ENCODE data around the gene TRIM51G.
"Not testable (repeated sequence)": the region's sequence is repeated elsewhere in the genome, so short reads cannot be mapped to it uniquely, and the experiment has no call there.

TRIM51G gene

DNA sequence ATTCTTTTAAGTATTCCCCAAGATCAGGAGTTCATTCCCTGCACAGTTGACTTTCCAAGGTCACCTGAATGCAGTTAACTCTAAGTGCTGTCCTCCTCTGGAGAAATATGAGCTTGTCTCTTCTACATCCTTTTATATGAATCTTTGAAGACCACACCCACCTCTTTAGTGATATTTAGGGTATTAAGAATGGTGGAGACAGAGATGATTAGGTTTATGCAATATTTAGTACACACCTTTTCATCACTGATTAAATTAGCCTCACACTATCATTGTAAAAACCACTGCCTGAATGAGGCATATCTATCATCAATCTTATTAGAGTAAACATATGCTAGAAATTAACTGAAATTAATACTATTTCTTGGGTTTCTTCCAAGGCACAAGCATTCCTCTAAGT, at the start of gene TRIM51G:
TSS of gene TRIM51G (minus strand) at position 101 of the 400 bp plus-strand sequence. CDS start 2,190 bp downstream, outside the sequence.
- H3K4me3 ChIP-seq (ENCODE audit: low read length) = not testable (repeated sequence)

DNA sequence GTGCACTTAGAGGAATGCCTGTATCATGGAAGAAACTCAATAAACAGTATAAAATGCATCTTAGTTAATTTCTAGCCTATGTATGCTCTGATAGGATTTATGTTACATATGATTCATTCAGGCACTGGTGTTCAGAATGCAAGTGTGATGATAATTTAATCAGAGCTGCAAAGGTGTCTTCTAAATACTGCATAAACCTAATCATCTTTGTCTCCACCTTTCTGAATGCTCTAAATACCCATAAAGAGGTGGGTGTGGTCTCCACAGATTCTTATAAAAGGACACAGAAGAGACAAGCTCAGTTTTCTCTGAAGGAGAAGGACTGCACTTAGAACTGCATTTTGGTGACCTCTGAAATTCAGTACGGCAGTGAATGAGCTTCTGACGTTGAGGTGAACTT, 44.8 kb upstream of the TRIM51G start, which contains the start of gene TRIM49B:
TSS of gene TRIM49B (plus strand) at position 301 of the 400 bp plus-strand sequence. CDS start 2,777 bp downstream, outside the sequence.
- not testable (repeated sequence) for H3K4me3 ChIP-seq (ENCODE audit: low read length)

DNA sequence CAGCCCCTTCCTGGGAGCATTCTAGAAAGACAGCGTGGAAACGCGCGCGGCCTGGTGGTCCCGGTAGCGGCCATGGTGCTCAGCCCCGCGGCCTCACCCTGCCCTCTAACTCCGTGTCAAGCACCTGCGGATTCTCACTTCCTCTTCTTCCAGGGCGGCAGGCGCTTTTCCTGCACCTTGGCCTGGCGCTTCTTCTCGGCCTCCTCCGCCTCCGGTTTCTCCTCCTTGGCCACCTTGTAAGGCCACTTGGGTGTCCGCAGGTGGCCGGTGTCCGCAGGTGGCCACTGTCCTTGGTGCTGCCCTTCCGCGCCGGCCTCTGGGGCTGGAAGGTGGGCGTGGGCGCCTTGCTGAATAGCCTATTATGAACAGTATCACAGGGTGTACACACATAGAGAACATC, 15.1 kb downstream of the TRIM51G start:
- not testable (repeated sequence) for H3K4me3 ChIP-seq (ENCODE audit: low read length)

DNA sequence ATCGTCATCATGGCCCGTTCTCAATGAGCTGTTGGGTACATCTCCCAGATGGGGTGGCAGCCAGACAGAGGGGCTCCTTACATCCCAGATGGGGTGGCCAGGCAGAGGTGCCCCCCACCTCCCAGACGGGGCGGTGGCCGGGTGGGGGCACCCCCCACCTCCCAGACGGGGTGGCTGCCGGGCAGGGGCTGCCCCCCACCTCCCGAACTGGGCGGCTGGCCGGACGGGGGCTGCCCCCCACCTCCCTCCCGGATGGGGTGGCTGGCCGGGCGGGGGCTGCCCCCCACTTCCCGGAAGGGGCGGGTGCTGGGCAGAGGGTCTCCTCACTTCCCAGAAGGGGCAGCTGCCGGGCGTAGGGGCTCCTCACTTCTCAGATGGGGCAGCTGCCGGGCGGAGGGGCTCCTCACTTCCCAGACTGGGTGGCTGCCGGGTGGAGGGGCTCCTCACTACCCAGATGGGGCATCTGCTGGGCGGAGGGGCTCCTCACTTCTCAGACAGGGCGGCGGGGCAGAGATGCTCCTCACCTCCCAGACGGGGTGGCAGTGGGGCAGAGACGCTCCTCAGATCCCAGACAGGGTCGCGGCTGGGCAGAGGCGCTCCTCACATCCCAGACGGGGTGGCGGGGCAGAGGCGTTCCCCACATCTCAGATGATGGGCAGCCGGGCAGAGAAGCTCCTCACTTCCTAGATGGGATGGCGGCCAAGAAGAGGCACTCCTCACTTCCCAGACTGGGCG, 28.2 kb downstream of the TRIM51G start:
- not testable (repeated sequence) for H3K4me3 ChIP-seq (ENCODE audit: low read length)

DNA sequence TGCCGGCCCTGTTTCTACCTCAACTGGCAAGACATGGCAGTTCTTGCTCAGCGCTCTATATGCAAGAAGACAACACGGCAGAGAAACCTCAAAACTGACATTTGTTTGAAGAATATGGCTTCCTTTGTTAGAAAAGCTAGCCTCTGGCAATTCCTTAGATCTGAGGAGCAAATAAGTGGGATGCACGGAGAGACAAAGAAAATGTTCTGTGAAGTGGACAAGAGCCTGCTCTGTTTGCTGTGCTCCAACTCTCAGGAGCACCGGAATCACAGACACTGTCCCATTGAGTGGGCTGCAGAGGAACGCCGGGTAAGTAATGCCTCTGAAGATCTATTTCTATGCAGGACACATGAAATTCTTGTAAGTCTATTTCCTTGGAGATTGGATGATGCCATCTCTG, 37.9 kb downstream of the TRIM51G start:
- H3K4me3 ChIP-seq (ENCODE audit: low read length) = not testable (repeated sequence)
